Islet precursor cell (in vitro differentiated cells): ENCODE measurements around the gene SLCO3A1.

Source experiments
- DNase-seq: peaks from one replicate; pipeline ENCODE4 v3.0.0-alpha.2; 2018

SLCO3A1 gene

GRCh38 chr15:92076541-92076940 is 223.0 kb downstream of the SLCO3A1 start:
- no peak for DNase-seq

- peak; percentile 88 for DNase-seq
Observed at GRCh38 chr15:92077353-92078085, 224.0 kb downstream of the SLCO3A1 start.

GRCh38 chr15:92078270-92078669 is 224.8 kb downstream of the SLCO3A1 start:
- no peak for DNase-seq

- no peak for DNase-seq
Observed at GRCh38 chr15:92079047-92079446, 225.5 kb downstream of the SLCO3A1 start.

GRCh38 chr15:92079647-92080255 is 226.2 kb downstream of the SLCO3A1 start:
- DNase-seq, result no peak

- DNase-seq, result peak; percentile 87
Observed at GRCh38 chr15:92082006-92082843, 228.7 kb downstream of the SLCO3A1 start.

GRCh38 chr15:92083190-92083589 is 229.7 kb downstream of the SLCO3A1 start:
- no peak for DNase-seq

GRCh38 chr15:92087211-92087610 is 233.7 kb downstream of the SLCO3A1 start:
- no peak for DNase-seq

GRCh38 chr15:92091155-92091734 is 237.7 kb downstream of the SLCO3A1 start:
- DNase-seq, result peak; percentile 92

- DNase-seq, result no peak
Observed at GRCh38 chr15:92092289-92093105, 239.0 kb downstream of the SLCO3A1 start.

- no peak for DNase-seq
Observed at GRCh38 chr15:92095693-92096092, 242.2 kb downstream of the SLCO3A1 start.

GRCh38 chr15:92097474-92098178 is 244.1 kb downstream of the SLCO3A1 start:
- DNase-seq, result peak; percentile 79

GRCh38 chr15:92098869-92099268 is 245.4 kb downstream of the SLCO3A1 start:
- DNase-seq, result peak; percentile 83

- no peak for DNase-seq
Observed at GRCh38 chr15:92100301-92100700, 246.8 kb downstream of the SLCO3A1 start.

GRCh38 chr15:92100751-92101150 is 247.2 kb downstream of the SLCO3A1 start:
- no peak for DNase-seq

GRCh38 chr15:92101708-92102394 is 248.3 kb downstream of the SLCO3A1 start:
- DNase-seq, result no peak

GRCh38 chr15:92102395-92102755 is 248.9 kb downstream of the SLCO3A1 start:
- no peak for DNase-seq

GRCh38 chr15:92104072-92104471 is 250.6 kb downstream of the SLCO3A1 start:
- DNase-seq, result no peak

- DNase-seq, result no peak
Observed at GRCh38 chr15:92105611-92106010, 252.1 kb downstream of the SLCO3A1 start.

- DNase-seq, result no peak
Observed at GRCh38 chr15:92107510-92107909, 254.0 kb downstream of the SLCO3A1 start.

GRCh38 chr15:92109191-92109873 is 255.8 kb downstream of the SLCO3A1 start:
- DNase-seq, result no peak
